NCI-H1105 treated with DMSO at 0.1 percent for 48 hours (cell line): ENCODE measurements around the gene TSC22D3.
A peak's percentile ranks its signal among the peaks of the same experiment; 100 is the strongest.
"Not testable (repeated sequence)": the region's sequence is repeated elsewhere in the genome, so short reads cannot be mapped to it uniquely, and the experiment has no call there.

Source experiments
- DNase-seq: peaks from one replicate; lab custom pipeline; 2025; lab: John Stamatoyannopoulos, UW

TSC22D3 gene

DNA sequence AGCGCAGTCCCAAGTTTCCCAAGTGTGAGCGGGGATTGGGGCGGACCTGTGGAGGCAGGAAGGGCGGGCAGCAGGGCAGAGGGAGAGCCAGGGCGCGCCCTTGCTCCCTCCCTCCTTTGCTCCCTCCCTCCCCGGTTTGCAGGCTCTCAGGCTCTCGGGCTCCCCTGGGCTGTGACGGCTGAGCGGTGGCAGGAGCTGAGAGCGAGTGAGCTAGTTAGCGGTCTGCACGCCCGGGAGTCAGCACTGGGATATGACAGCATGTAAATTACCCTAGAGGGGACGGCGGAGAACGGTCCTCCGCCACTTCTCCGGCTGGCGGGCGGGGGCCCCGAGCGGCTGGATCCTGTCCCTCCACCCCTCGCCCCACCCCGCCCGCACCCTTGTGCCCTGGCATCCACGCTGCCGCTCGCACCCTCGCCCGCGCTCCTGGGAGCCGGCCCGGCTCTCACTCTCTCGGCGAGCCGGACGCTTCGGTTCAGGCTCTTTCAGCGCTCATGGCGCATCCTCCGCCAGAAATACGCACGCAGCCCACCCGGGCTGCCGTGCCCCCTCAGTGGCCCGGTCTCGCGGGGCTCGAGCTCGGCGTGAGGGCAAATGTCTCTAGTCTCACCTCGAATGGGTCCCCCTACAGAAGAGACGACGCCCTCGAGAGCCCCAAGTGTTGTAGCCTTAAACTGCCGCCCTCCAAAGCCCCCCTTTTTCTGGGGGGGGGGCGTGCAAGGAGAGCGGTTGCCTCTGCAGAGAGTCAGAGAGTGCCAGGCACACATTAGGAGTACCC, at the start of gene TSC22D3:
Gene TSC22D3 (minus strand): TSS at position 54 of the 778 bp plus-strand sequence. CDS start 368 bp downstream, outside the sequence.
- DNase-seq: peak; percentile 56

- no peak for DNase-seq
Measured at GRCh38 chrX:107823456-107823855, 47.9 kb upstream of the TSC22D3 start.

- no peak for DNase-seq
Measured at GRCh38 chrX:107823042-107823441, 47.5 kb upstream of the TSC22D3 start.

- no peak for DNase-seq
Measured at GRCh38 chrX:107818900-107819521, 43.4 kb upstream of the TSC22D3 start.

GRCh38 chrX:107810053-107810452, 34.5 kb upstream of the TSC22D3 start:
- DNase-seq: not testable (repeated sequence)

- no peak for DNase-seq
Measured at GRCh38 chrX:107805179-107805578, 29.6 kb upstream of the TSC22D3 start.

- peak; percentile 76 for DNase-seq
Measured at GRCh38 chrX:107804427-107804826, 28.8 kb upstream of the TSC22D3 start.

GRCh38 chrX:107787827-107788226, 12.2 kb upstream of the TSC22D3 start:
- no peak for DNase-seq

DNA sequence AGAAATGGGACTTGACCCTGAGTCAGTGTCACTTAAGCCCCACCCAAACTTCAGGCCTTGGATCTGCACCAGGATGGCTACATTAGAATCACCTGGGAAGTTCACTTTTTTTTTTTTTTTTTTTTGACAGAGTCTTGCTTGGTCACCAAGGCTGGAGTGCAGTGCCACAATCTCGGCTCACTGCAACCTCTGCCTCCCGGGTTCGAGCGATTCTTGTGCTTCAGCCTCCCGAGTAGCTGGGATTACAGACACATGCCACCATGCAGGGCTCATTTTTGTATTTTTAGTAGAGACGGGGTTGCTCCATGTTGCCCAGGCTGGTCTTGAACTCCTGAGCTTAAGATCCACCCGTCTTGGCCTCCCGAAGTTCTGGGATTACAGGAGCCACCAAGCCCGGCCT, 4.9 kb upstream of the TSC22D3 start:
- no peak for DNase-seq

DNA sequence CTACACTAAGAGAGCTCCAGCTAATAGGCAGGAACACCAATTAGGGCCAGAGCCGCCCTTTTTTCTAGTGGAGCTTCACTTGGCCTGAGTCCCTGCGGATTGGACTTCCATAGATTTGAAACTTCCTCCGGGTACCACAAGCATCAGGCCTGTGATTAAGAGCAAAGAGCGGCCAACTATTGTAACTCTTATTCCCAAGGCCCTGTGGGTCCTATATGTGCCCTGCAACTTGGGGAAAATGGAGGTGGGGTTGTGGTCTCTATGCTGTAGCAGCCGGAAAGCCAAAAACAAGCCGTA, 1.9 kb upstream of the TSC22D3 start, which contains the start of gene NCBP2L:
Gene NCBP2L (plus strand): TSS at position 198 of the 297 bp plus-strand sequence. CDS start 16,488 bp downstream, outside the sequence.
- DNase-seq: no peak

GRCh38 chrX:107776649-107777535, 1.3 kb upstream of the TSC22D3 start:
- DNase-seq: peak; percentile 74

- DNase-seq: no peak
Measured at GRCh38 chrX:107775000-107775733, 420 bp downstream of the TSC22D3 start.

DNA sequence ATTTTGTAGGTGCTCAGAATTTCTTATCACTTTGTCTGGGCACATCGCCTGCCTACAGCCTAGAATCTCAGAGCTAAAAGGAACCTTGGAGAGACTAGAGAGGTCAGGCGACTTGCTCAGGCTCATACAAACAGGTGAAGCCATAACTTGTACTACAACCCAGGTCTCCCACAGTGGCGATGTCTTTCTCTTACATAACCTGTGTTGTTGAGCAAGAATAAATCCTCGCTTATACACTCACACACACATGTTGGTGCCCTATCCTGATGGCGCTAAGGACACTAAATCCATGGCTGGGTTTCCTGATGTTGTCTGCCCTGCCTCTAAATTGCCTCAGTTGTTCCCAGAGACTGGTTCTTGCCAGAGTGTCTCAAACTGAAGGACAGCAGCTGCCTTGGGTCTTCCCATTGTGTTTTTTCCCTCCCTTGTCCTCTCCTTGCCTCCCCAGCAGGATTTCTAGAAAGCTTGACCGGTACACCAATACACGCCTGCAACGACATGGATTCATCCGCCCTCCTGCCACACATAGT, 1.6 kb downstream of the TSC22D3 start:
- DNase-seq: no peak

- no peak for DNase-seq
Measured at GRCh38 chrX:107773206-107773605, 2.4 kb downstream of the TSC22D3 start.

GRCh38 chrX:107769581-107770317, 5.8 kb downstream of the TSC22D3 start:
- no peak for DNase-seq

DNA sequence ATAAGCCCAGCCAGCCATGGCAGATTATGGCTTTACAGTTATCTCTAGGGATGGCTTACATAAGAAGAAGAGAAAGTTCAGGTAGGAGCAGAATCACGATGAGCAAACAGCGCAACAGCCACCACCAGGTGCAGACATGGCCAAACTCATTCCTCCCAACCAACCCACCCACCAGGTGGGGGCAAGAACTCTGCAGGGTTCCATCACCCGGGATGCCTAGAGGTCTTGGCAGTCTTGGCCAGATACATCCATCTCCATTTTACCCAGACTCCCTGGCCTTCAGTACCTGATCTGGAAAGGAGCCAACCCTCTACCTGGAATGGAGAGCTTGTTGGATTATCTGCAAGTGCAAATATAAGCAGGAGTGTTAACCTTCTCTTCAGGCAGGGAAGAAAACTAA, 7.5 kb downstream of the TSC22D3 start:
- DNase-seq: no peak

- no peak for DNase-seq
Measured at GRCh38 chrX:107766470-107767150, 9.0 kb downstream of the TSC22D3 start.

- no peak for DNase-seq
Measured at GRCh38 chrX:107764845-107765608, 10.6 kb downstream of the TSC22D3 start.

GRCh38 chrX:107763647-107764046, 11.9 kb downstream of the TSC22D3 start:
- DNase-seq: no peak
